GM12865 (cell line): ENCODE data around the gene LRTM2.

Source experiments
- DNase-seq: peaks from one replicate; pipeline ENCODE4 v3.0.0; 2010; ENCODE audit warnings: low read depth
- H3K4me3 ChIP-seq: 2 replicates; pipeline ENCODE4 v1.5.1; 2011; ENCODE audit warnings: mild to moderate bottlenecking, low read depth, low read length, control low read depth
- CTCF ChIP-seq: IDR thresholded peaks from 2 replicates; pipeline ENCODE4 v1.5.1; 2011; ENCODE audit warnings: low read length, control low read depth, low read depth, inconsistent platforms; ENCODE audit not compliant: insufficient read depth; ENCODE audit errors: missing control alignments

The LRTM2 gene

DNA sequence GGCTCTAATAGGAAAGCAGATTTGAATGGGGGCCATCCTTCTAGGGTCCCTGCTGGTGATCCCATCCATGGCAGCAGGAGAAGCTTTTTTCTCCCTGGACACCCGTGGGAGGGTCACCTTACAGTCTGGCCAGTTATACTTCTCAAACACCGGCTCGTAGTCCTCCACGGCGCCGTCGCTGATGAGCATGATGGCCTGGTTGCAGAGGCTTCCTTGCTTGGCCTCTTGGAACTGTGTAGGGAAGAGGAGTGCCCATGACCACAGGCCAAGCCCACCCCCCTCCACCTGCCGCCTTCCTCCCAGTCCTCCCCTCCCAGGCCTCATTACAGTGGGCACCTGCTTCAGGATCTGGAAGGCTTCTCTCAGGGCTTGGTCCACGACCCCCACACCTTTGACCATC, 64.3 kb downstream of the LRTM2 start:
- no peak for TF ChIP-seq CTCF
- DNase-seq: no peak
- H3K4me3 ChIP-seq: no peak overlapping the region

DNA sequence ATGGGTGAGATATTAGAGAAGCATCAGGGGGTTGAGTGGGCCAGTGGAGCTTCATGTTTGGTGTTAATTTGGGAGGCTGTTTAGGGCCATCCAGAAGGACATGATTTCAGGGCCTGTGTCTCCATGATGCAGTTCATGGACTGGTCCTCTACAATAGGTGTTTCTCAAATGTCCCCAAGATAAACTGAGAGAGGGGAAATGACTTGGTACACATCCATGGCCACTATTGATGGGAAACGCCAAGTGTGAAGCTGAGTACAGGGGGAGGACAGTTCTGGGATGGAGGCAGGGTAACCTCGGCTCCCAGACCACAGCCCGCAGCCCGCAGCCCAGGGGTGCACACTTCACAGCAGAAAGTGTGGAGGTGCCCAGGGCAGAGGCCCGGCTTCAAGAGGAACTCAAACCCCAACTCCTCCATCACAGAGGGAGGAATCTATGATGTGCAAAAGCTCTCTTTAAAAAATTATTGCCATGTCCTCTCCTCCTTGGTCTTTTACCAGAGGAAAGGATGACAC, 64.8 kb downstream of the LRTM2 start:
- TF ChIP-seq CTCF: no peak
- H3K4me3 ChIP-seq: no peak overlapping the region
- DNase-seq: no peak

DNA sequence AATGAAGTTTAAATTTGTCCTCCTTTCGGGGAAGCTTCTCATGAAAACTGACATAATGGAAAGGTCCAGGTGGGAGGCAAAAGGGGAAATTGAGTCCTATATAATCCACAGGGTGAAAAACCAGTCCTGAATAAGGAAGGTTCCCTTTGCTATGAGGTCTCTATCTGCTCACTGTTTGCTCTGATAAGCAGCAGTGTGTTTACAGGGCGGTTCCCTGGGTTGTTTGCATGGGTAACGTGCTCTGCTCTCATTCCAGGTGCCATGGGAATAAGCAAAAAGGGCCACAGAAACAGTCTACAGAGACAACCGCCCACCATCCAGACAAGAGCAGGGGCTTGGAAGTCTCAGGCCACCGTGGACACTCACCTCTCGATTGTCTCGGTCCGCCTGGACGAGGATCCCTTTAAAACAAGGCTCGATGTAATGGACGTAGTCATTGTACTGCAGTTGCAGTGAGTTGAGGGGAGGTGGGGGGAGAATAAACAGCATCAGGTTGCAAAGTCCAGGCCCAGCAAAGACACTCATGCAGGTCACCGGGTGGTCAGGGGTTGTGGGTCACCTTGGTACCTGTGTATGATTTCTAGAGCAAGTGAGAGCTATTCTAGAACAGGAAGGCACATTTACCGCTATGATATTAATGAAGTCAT, 65.4 kb downstream of the LRTM2 start:
- no peak for DNase-seq
- TF ChIP-seq CTCF: no peak
- H3K4me3 ChIP-seq: no peak overlapping the region
